Smooth muscle cell (in vitro differentiated cells): ENCODE data around the gene PDAP1. TPM values are rescaled to one million over a fixed set of nuclear protein-coding genes. Genes with fewer than 3 reads are reported as not detected.

Source experiments
- DNase-seq: peaks from one replicate; lab custom pipeline; 2025; ENCODE audit not compliant: unreplicated experiment; lab: John Stamatoyannopoulos, UW
- H2AFZ ChIP-seq: fragments of 200-600 bp; sonication (generic); 2 replicates; pipeline ENCODE4 v1.6.0; 2016; ENCODE audit warnings: antibody characterized with exemption, low read depth, mild to moderate bottlenecking
- H3F3A ChIP-seq: fragments of 200-600 bp; sonication (generic); 2 replicates; pipeline ENCODE4 v1.6.0; 2017; ENCODE audit warnings: antibody characterized with exemption, low read depth
- H3K27ac ChIP-seq: fragments of 200-600 bp; sonication (generic); 2 replicates; pipeline ENCODE4 v1.5.1; 2016; ENCODE audit warnings: low read depth, mild to moderate bottlenecking
- H3K27me3 ChIP-seq: fragments of 200-600 bp; sonication (generic); 2 replicates; pipeline ENCODE4 v1.6.1; 2016; ENCODE audit warnings: low read depth, mild to moderate bottlenecking
- H3K36me3 ChIP-seq: fragments of 200-600 bp; sonication (generic); 2 replicates; pipeline ENCODE4 v1.5.1; 2016; ENCODE audit warnings: low read depth
- H3K4me1 ChIP-seq: fragments of 200-600 bp; sonication (generic); 2 replicates; pipeline ENCODE4 v1.5.1; 2016; ENCODE audit warnings: low read depth
- H3K4me2 ChIP-seq: fragments of 200-600 bp; sonication (generic); 2 replicates; pipeline ENCODE4 v1.6.0; 2016; ENCODE audit warnings: mild to moderate bottlenecking
- H3K4me3 ChIP-seq: fragments of 200-600 bp; sonication (generic); 2 replicates; pipeline ENCODE4 v1.5.1; 2016; ENCODE audit warnings: mild to moderate bottlenecking
- H3K79me2 ChIP-seq: fragments of 200-600 bp; sonication (generic); 2 replicates; pipeline ENCODE4 v1.6.0; 2016; ENCODE audit warnings: low read depth, mild to moderate bottlenecking
- H3K9ac ChIP-seq: fragments of 200-600 bp; sonication (generic); 2 replicates; pipeline ENCODE4 v1.6.0; 2016; ENCODE audit warnings: low read depth
- H3K9me3 ChIP-seq: fragments of 200-600 bp; sonication (generic); replicated peaks from 2 replicates; pipeline ENCODE4 v1.5.1; 2016; ENCODE audit warnings: low read depth
- H4K20me1 ChIP-seq: fragments of 200-600 bp; sonication (generic); 2 replicates; pipeline ENCODE4 v1.6.0; 2016; ENCODE audit warnings: low read depth
- CTCF ChIP-seq: fragments of 200-600 bp; sonication (generic); IDR thresholded peaks from 2 replicates; pipeline ENCODE4 v1.5.1; 2017; ENCODE audit warnings: borderline replicate concordance, mild to moderate bottlenecking, antibody characterized with exemption; ENCODE audit not compliant: insufficient read depth, poor library complexity, severe bottlenecking
- WGBS: methylation state at CpG from one replicate; pipeline ENCODE4 v1.1.7; 2016; ENCODE audit warnings: low lambda C conversion rate; 5-methylcytosine and 5-hydroxymethylcytosine counted together
- polyA plus RNA-seq: library from polyadenylated mRNA; unstranded; fragments of >200 nt; fragmentation: Nextera tagmentation; extraction: Ambion mirVana; gene quantifications from 2 replicates; pipeline ENCODE4 v1.2.1, GENCODE V29; 2016
- total RNA-seq: library from RNA; depleted of rRNA; stranded (reverse); fragments of >200 nt; gene quantifications from 2 replicates; pipeline ENCODE4 v1.2.3, GENCODE V29; 2014

PDAP1 gene
- total and polyA plus RNA-seq, 2 experiments from 2014 or later: 77.3 to 89.4 TPM

- peaks cover 3% of the 10 kb centered on the region for H3K79me2 ChIP-seq
- no peak overlapping the region for H3K4me3 ChIP-seq
- no peak overlapping the region for H3K4me2 ChIP-seq
- no peak overlapping the region for H2AFZ ChIP-seq
- no peak overlapping the region for H3K9ac ChIP-seq
- no peaks in the 10 kb centered on the region for H3K9me3 ChIP-seq
- no peak overlapping the region for H3K27ac ChIP-seq
- peaks cover 17% of the 10 kb centered on the region for H3F3A ChIP-seq
- peaks cover 65% of the 10 kb centered on the region for H4K20me1 ChIP-seq
- WGBS: 94% methylated on average over 5 of the region's 5 CpGs
- H3K27me3 ChIP-seq: no peaks in the 10 kb centered on the region
- H3K36me3 ChIP-seq: no peaks in the 10 kb centered on the region
- H3K4me1 ChIP-seq: no peaks in the 10 kb centered on the region
- no peak for TF ChIP-seq CTCF
- no peak for DNase-seq
Measured at GRCh38 chr7:99398891-99399445, 9.4 kb downstream of the PDAP1 start.

GRCh38 chr7:99397297-99397983, 11.0 kb downstream of the PDAP1 start:
- H3K4me1 ChIP-seq: no peaks in the 10 kb centered on the region
- H3K4me3 ChIP-seq: no peak overlapping the region
- no peaks in the 10 kb centered on the region for H3K9me3 ChIP-seq
- no peak for TF ChIP-seq CTCF
- no peak overlapping the region for H3K27ac ChIP-seq
- peaks cover 17% of the 10 kb centered on the region for H3F3A ChIP-seq
- no peak overlapping the region for H2AFZ ChIP-seq
- H3K36me3 ChIP-seq: no peaks in the 10 kb centered on the region
- no peaks in the 10 kb centered on the region for H3K79me2 ChIP-seq
- WGBS: 96% methylated on average over 18 of the region's 18 CpGs
- no peak overlapping the region for H3K4me2 ChIP-seq
- no peak overlapping the region for H3K9ac ChIP-seq
- no peaks in the 10 kb centered on the region for H3K27me3 ChIP-seq
- no peak for DNase-seq
- H4K20me1 ChIP-seq: peaks cover 65% of the 10 kb centered on the region

GRCh38 chr7:99396418-99397296, 11.7 kb downstream of the PDAP1 start:
- H3K4me2 ChIP-seq: no peak overlapping the region
- no peaks in the 10 kb centered on the region for H3K9me3 ChIP-seq
- no peaks in the 10 kb centered on the region for H3K36me3 ChIP-seq
- no peak for DNase-seq
- H3K4me1 ChIP-seq: no peaks in the 10 kb centered on the region
- no peak for TF ChIP-seq CTCF
- H2AFZ ChIP-seq: no peak overlapping the region
- no peaks in the 10 kb centered on the region for H3K27me3 ChIP-seq
- peaks cover 73% of the 10 kb centered on the region for H4K20me1 ChIP-seq
- no peak overlapping the region for H3K4me3 ChIP-seq
- peaks cover 17% of the 10 kb centered on the region for H3F3A ChIP-seq
- WGBS: 92% methylated on average over 21 of the region's 21 CpGs
- no peak overlapping the region for H3K27ac ChIP-seq
- H3K9ac ChIP-seq: no peak overlapping the region
- H3K79me2 ChIP-seq: no peaks in the 10 kb centered on the region
